SHP77 treated with DMSO at 0.1 percent for 48 hours (cell line): ENCODE data around the gene ZNF564.
A peak's percentile ranks its signal among the peaks of the same experiment; 100 is the strongest.
"Not testable (repeated sequence)": the region's sequence is repeated elsewhere in the genome, so short reads cannot be mapped to it uniquely, and the experiment has no call there.

Experiments used
- DNase-seq: peaks from one replicate; lab custom pipeline; 2025; lab: John Stamatoyannopoulos, UW

Gene ZNF564

DNA sequence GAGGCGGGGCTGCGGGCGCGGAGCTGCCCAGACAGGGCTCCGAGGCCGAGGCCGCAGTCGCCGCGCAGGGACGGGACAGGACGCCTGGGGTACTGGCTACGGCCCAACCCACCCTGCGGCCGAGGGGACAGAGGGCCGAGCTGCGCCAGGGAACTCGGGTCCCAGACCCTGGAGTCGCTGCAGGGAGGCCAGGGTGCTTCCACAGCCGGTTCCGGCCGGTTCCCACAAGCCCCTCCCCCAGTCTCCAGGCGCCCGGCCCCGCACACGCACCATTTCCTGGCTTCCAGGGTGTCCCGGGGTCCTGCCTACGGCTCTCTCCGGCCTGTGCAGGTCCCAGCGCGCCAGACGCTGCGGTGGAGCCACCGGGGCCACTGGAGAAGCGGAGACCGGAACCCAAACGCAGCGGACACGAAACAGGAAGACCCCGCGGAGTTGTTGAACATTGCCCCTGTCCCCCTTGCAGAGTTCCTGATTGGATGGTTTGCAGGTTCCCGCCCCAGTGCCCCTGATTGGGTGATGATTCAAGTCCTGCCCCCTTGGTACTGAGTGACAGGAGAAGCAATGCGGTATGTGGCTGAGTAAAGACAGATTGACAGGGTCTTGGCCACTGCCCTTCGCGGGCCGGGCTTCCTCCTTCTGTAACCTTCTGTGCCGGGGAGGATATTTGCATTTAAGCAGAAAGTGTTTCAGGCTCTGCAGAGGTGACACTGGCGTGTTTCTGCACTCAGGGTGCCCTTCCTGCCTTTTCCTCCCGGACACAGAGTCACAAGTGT is at the start of gene ZNF564:
Gene ZNF564 (minus strand): TSS at position 423 of the 773 bp plus-strand sequence. CDS start 150 bp downstream, at position 273.
- DNase-seq, result peak; percentile 99

DNA sequence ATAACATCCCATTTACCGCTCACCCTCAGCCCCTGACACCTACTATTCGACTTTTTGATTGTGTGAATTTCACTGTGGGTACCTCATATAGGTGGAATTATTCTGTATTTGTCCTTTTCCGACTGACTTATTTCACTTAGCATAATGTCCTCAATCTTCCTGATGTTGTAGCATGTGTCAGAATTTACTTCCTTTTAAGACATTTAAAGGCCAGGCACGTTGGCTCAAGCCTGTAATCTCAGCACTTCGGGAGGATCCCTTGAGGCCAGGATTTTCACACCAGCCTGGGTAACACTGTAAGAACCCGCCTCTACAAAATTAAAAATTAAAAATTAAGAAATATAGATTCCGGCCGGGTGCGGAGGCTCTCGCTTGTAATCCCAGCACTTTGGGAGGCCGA is 46.3 kb upstream of the ZNF564 start:
- DNase-seq, result no peak

DNA sequence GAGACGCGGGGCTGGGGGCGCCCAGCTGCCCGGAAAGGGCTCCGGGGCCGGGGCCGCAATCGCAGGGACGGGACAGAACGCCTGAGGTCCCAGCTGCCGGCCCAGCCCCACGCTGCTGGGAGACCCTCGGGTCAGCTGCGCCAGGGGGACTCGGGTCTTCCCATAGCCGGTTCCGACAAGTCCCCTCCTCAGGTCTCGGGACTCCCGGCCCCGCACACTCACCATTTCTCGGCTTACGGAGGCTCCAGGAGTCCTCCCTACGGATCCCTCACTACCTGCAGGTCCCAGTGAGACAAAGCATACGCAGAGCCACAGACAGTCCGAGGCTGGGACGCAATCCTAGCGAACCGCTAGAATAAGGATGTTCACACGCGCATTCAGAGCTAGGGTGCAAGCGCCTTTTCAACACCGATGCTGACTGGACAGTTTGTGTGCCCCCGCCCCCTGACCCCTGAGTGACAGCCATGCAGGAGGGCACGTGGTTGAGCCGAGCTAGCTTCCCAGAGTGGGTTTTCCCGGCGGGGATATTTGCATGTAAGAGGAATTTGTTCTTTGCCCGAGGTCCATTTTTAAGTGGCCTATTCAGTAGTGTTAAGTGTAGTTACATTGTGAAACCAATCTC is 45.8 kb upstream of the ZNF564 start:
- DNase-seq, result no peak

DNA sequence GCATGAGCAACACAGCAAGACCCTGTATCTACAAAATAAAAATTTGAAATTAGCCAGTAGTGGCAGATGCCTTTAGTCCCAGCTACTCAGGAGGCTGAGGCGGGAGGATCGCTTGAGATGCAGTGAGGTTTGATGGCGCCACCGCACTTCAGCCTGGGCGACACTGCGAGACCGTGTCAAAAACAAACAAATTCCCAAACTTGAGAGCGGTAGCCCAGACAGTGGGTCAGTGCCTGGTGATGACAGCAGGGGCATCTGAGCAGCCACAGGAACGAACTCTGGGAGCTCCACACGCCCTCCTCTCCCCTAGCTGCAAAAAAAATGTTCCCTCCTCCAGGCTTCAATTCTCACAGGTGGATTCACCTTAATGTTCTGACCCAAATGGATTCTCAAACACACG is 45.2 kb upstream of the ZNF564 start:
- no peak for DNase-seq

DNA sequence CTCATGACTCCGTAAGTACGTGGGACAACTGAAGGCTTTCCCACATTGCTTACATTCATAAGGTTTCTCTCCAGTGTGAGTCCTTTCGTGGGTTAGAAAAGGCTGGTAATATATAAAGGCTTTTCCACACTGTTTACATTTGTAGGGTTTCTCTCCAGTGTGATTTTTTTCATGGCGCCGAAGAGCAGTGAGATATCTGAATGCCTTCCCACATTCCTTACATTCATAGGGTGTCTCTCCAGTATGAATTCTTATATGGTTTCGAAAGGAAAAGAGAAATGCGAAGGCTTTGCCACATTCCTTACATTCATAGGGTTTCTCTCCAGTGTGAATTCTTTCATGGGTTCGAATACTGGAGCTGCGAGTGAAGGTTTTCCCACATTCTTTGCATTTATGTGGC is 29.8 kb upstream of the ZNF564 start:
- no peak for DNase-seq

DNA sequence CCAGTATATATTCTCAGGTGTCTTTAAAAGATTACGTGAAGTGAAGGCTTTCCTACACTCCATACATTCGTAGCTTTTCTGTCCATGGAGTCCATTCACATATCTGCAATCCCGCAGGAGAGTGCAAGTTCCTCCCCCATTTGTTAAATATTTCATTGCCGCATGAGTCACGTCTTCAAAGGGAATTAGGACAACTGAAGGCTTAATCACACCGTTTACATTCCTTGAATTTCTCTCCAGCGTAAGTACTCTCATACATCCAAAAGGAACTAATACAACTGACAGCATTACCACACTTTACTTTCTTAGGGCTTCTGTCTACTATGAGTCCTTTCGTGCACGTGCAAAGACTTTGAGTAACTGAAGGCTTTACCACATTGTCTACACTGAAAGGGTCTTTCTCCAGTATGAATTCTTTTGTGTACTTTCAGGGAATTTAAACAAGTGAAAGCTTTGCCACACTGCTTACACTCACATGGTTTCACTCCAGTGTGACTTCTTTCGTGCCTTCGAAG is 29.0 kb upstream of the ZNF564 start:
- no peak for DNase-seq

DNA sequence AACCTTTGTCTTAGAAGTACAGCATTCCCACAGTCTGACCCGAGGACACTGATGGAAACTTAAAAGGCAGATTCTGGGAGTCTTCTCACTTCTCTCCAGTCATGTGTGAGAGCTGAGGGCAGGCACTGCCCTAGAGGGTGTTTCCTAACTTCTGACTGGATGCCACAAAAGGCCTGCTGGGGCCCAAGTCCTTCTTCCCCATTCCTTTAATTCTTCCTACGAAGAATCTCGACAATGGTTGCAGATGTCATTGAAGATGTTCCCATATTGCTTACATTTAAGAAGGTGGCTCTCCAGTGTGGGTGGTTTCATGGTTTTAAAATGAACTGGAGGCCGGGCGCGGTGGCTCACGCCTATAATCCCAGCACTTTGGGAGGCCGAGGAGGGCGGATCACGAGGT is 27.4 kb upstream of the ZNF564 start:
- DNase-seq, result no peak

DNA sequence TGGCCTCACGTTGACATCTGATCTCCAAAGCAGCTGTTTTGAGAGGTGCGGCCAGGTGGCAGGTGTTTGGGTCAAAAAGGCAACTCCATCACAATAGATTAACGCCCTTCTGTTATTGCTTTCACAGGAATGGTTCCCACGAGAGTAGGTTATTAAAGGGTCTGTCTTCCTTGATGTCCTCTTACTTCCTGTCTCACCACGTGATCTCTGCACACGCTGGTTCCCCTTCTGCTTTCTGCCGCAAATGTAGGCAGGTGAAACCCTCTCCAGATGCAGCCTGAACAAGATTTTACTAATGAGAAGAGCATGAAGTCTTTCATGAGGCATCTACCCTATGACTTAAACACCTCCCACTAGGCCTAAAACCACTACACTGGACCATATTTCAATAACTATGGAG is 22.8 kb upstream of the ZNF564 start:
- DNase-seq, result no peak

DNA sequence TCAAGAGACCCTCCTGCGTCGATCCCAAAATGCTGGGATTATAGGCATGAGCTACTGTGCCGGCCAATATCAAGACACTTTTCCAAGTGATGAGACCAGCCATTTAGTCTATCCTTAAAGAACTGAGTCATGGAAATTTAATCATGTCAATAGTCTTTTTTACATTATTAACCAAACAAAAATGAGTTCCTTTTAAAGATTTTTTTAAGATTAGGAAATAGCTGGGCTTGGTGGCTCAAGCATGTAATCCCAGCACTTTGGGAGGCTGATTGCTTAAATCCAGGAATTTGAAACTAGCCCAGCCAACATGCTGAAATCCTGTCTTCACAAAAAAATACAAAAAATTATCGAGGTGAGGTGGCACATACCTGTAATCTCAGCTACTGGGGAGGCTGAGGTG is 16.7 kb upstream of the ZNF564 start:
- DNase-seq, result no peak

DNA sequence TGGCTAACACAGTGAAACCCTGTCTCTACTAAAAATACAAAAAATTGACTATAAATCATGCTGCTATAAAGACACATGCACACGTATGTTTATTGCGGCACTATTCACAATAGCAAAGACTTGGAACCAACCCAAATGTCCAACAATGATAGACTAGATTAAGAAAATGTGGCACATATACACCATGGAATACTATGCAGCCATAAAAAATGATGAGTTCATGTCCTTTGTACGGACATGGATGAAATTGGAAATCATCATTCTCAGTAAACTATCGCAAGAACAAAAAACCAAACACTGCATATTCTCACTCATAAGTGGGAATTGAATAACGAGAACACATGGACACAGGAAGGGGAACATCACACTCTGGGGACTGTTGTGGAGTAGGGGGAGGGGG is 15.1 kb upstream of the ZNF564 start:
- DNase-seq, result not testable (repeated sequence)

DNA sequence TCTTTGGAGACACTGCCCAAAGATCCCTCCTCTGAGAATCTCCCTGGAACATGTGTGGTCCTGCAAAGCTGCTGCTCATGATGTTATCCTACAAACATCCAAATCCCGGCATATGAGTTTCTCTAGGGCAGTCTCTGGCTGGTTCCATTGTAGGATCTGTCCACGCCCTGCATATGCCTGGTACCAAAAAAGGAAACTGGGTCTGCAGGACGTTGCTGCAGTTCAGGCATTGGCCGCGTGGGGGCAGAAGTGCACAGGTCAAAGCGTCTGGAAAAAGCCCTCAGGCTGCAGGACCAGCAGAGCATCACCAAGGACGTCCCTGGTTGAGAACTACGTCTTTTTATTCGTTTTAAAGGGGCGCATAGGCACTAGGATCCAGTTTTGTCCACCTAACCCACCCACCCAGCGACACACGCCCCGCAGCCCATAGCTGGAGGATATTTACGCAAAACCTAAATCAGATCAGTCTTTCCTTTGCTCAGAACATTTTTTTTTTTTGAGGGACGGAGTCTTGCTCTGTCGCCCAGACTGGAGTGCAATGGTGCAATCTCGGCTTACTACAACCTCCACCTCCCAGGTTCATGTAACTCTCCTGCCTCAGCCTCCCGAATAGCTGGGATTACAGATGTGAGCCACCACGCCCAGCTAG is 12.9 kb upstream of the ZNF564 start:
- DNase-seq, result peak; percentile 72

DNA sequence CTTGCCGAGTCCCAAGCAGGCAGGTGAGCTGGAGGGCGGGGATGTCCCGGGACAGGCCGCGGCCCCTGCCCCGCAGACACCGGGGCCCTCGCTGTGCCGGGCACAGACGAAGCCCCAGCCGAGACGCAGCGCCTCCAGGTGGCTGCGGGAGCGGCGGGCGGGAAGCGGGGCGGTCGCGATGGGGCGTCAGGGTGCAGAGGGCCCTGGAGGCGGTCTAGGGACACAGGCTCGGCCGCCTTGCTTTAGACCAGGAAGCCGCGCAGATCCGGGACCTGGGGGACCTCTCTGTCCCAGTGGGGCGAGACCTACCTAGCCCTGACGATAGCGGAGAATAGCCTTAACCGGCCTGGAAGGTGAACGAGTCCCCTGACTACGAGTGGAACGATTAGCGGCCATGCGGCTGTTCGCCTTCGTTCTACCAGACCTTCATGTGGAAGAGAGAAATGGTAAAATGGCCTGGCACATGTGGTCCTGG is 4.2 kb upstream of the ZNF564 start:
- DNase-seq, result no peak

DNA sequence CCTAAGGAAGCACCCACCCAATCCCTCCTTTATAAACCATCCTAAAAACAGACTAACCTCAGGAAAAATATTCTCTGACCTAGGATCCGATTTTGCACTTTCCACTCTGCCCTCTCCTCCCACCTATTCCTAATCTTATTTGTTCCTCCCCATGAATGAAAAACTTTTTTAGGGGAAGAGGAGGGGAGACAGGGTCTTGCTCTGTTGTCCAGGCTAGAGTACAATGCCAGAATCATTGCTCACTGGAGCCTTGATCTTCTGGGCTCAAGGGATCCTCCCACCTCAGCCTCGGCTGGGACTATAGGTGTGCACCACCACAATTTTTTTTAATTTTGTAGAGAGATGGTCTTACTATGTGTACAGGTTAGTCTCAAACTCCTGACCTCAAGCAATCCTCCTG is 4.4 kb downstream of the ZNF564 start:
- DNase-seq, result no peak

DNA sequence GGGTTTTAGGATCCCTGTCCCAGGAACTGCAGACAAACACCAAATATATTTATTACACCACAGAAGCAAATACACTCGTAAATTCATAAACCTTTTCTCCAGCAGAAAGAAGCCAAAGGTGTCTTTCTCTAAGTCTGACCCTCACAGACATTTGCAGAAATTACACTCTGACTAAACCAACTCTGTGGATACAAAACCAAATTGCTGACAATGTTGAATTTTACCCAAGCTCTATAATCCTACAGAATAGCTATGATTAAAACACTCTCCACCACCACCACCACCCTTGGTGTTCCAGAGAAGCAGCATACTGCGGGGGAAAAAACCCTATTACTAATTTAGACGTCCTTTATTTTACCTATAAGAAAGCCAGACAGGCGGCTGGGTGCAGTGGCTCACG is 5.2 kb downstream of the ZNF564 start:
- no peak for DNase-seq

DNA sequence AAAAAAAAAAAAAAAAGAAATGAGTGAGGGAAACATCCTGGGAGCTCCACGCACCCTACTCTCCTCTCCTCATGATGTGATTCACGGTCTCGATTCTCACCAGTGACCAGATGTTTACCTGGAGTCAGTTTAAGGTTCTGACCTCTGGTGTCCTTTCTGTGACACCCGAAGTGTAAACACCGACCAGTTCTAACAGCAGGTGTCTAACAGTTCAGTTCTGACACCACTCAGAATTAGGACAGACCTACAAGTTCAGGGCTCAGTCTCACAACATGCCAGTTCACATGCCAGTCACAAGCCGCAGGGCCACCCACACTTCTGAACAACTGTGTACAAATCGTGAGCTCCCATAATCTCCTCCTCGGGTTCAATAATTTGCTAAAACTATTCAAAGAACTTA is 6.0 kb downstream of the ZNF564 start:
- no peak for DNase-seq

DNA sequence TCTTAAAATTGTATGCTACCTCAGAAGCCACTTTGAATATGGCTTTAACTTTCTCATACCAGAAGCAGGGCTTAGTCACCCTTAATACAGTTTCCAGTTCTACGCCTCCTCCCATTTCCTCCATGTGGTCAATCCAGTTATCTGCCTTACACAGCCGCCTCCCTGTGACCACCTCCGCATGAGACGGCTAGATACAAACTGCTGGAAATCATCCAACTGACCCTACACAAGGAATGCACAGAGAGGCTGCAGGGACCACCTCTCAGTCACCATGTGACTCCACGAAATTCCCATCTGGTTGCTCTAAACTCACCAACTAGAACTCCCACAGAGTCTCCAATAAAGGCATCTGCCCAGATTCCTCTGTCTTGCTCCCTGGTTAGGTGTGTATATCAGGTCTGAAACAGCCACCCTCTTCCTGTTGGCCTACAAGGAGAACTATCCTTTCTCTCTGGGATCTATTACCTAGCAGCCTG is 6.8 kb downstream of the ZNF564 start:
- DNase-seq, result no peak

DNA sequence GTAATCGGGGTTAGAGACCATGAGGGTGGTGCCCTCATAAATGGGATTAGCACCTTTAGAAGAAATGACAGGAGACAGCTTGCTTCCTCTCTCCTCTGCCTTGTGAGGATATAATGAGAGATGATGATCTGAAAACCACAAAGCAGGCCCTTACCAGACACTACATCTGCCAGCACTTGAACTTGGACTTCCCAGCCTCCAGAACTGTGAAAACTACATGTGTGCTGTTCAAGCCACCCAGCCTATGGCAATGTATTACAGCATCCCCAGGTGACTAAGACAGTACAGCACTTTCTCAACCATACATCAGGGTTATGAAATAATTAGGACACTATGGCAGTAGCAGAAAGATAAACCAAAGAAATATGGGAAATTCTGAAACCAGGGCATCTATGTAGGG is 7.4 kb downstream of the ZNF564 start:
- DNase-seq, result no peak

DNA sequence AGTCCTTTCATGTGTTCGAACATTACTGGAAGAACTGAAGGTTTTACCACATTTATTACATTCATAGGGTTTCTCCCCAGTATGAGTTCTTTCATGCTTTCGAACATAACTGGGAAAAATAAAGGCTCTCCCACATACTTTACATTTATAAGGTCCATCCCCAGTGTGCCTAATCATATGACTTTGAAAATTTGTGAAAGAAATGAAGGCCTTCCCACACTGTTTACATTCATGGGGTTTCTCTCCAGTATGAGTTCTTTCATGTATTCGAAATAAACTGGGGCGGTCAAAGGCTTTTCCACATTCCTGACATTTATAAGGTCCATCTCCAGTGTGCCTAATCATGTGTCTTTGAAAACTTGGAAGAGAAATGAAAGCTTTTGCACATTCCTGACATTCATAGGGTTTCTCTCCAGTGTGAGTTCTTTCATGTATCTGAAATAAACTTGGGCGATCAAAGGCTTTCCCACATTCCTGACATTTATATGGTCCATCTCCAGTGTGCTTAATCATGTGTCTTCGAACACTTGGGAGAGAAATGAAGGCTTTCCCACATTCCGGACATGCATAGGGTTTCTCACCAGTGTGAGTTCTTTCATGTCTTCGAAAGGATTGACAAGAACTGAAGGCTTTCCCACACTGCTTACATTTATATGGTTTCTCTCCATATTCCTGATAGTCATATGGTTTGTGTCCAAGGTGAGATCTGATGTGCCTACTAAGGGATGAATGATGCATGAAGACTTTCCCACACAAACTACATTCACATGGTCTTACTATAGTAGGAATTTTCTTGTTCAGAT is 24.0 kb downstream of the ZNF564 start:
- no peak for DNase-seq

DNA sequence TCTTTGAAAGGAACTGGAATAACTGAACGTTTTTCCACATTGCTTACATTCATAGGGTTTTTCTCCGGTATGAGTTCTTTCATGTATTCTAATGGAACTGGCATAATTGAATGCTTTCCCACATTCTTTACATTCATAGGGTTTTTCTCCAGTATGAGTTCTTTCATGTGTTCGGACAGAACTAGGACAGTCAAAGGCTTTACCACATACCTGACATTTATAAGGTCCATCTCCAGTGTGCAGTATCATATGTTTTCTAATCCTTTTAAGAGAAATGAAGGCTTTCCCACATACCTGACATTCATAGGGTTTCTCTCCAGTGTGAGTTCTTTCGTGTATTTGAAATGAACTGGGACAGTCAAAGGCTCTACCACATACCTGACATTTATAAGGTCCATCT is 24.7 kb downstream of the ZNF564 start:
- DNase-seq, result no peak

DNA sequence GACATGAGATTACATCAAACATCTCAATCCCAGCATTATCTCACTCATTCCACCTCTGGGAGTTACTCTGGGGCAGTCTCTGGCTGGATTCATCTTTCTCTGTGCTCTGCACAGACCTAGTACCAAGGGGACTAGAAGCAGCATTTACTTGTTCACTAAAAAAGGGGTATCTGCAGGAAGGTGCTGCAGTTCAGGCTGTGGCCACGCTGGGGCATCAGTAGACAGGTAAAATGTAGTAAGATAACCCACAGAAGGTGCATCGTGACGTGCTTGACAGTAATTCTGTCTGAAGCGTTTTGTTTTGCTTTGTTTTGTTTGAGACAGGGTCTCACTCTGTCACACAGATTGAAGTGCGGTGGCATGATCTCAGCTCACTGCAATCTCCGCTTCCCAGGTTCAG is 29.3 kb downstream of the ZNF564 start:
- no peak for DNase-seq

DNA sequence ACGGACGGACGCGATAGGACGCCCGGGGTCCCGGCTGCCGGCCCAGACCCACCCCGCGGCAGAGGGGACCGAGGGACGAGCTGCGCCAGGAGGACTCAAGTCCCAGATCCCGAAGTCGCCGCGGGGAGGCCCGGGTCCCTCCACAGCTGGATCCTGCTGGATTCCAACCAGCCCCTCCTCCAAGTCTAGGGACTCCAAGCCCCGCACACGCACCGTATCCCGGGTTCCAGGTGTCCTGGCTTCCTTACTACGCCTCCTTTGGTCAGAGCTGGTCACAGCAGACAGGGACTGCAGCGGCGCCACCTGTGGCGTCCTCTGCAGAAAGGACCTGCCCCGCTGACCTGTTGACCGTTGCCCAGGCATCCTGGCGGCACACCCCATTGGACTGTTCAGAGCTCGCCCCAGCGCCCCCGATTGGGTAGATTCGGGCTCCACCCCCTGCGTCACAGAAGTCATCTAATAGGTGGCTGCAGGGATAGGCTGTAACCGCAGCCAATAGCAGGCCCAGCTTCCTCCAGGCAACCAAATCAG is 37.7 kb downstream of the ZNF564 start:
- no peak for DNase-seq

DNA sequence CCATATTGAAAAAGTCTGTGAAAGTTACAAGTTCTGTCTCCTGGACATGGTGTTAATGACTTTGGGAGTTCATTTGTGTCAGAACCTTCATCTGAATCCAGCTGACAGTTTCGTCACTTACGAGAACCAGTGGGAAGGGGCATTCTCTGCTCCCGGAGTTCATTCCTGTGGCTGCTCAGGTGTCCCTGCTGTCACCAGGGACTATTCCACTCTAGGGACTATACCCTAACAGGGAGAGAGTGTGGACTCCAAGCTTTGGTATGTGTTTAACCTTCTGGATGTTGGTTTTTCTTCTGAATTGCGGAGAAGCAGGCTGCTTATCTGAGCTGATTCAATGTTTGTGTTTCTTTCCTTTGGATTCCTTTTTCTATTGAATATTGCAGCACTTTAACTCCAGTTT is 54.2 kb downstream of the ZNF564 start:
- DNase-seq, result no peak
